Right lobe of liver (tissue), 4 donors: ENCODE results near the gene PTPRT.

ENCODE experiments used
- CTCF ChIP-seq, 4 donors: fragments of 200-600 bp in 3 of 4; fragments of 450-650 bp in 1 of 4; IDR thresholded peaks; one replicate each; pipeline versions ENCODE4 v1.5.1 to v1.8.0; 2016 to 2022; ENCODE audit warnings: antibody characterized with exemption in 4 of 4, mild to moderate bottlenecking in 2 of 4
- POLR2A ChIP-seq: fragments of 450-650 bp; IDR thresholded peaks from one replicate; pipeline ENCODE4 v1.6.1; 2017; ENCODE audit warnings: antibody characterized with exemption, mild to moderate bottlenecking
- donor health status: DM: no; HTN: no; CAD: no.
- donor health status: DM: no; HTN: no; CAD: no.
- donor health status: DM: no; HTN: yes; CAD: no.

GRCh38 chr20:42259389-42259788, 930.3 kb downstream of the PTPRT start:
- TF ChIP-seq CTCF (IDR thresholded peaks at IDR 0.05) (no peak), POLR2A (no peak)
